Fibroblast of gingiva (primary cell): Measurements from ENCODE around the gene TBX6.
A peak's percentile ranks its signal among the peaks of the same experiment; 100 is the strongest.

Experiments used
- DNase-seq: peaks from one replicate; pipeline ENCODE4 v3.0.0-alpha.2; 2011; ENCODE audit warnings: low read depth

The TBX6 gene

DNA sequence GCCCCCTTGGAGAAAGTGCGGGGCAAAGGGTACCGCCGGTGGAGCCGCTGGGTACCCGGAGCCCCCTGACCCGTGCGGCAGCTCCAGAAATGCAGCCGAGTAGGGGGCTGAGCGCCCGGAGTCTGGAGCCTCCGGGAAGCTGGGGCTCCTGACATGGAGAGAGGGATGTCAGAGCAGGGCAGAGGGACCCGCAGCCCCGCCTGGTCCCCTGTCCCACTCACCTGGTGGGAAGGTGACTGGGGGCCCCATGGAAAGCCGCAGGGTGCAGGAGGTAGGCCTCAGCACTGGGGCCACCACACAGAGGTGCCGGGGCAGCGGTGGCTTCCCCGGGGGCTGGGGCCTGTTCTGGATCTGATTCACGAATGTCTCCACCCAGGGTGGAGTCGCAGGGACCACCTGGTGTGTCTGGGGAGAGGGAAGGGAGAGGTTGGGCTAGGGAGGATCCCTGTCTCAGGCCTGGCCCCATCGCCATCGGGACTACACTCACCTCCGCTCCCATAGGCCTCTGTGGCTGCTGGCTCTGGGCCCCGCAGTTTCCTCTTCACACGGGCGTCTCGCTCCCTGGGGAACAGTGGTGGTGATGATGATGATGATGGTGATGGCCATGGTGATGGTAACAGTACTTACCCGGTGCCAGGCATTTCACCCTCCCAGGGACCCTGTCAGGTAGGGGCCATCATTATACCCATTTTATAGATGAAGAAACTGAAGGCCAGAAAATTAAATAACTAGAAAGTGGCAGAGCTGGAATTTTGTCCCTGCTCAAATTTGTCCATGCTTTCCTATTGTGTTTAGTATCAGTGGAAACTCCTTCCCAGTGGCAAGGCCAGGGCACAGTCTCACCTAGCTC, 5.2 kb downstream of the TBX6 start:
- no peak for DNase-seq

DNA sequence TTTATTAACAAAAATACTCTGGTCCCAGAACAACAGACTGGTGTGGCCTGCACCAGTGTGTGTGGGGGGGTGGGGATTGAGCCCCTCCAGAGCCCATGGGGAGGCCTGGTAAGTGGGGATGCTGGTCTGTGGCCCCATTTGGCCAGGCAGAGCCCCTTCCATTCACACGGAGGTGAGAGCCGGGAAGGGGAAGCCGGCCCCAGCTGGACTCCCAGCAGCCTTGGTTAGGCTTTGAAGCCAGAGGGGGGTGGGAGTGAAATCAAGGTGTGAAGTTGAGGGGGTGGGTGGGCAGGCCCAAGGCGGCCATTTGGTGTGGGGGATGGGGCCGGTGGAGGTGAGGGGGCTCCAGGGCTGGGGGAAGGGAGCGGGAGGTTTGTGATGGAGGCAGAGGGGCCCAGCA, 5.9 kb downstream of the TBX6 start:
- no peak for DNase-seq

- no peak for DNase-seq
These were observed 6.5 kb downstream of the TBX6 start for GRCh38 chr16:30085247-30085646.

DNA sequence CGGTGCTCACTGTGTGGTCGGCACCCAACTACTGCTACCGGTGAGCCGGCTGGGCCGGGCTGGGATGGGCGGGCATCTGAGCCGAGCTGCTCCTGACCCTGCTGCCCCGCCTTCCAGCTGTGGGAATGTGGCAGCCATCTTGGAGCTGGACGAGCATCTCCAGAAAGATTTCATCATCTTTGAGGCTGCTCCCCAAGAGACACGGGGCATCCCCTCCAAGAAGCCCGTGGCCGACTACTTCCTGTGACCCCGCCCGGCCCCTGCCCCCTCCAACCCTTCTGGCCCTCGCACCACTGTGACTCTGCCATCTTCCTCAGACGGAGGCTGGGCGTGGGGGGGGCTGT, 6.9 kb downstream of the TBX6 start:
- DNase-seq: no peak

DNA sequence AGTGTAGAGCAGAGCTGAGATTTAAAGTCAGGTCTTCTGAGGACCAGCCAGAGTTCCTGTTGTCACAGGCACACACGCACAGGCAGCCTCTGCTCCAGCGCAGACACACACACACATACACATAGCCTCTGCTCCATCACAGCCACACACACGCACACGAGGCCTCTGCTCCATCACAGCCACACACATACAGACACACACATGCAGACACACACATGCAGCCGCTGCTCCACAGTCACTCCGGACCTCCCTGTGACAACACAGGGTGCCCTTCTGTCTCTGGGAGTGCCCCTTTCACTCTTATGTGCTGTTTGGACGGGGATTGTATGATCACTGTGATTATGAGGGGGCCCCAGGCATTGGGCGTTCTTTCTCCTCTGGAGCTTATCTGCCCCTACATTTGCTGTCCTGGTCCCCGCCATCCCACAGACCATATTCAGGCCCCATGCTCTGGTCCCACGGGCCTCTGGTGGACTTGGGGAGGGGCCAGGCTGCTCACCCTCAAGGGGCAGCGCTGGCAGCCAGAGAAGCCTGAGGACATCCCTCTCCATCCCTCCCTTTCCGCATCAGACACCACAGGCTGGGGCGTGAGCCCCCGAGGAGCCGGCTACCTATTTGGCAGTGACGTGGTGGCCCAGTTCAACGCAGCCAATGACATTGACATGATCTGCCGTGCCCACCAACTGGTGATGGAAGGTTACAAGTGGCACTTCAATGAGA, 7.5 kb downstream of the TBX6 start:
- no peak for DNase-seq

GRCh38 chr16:30083216-30084055, 8.3 kb downstream of the TBX6 start:
- DNase-seq: no peak

- no peak for DNase-seq
These were observed 9.1 kb downstream of the TBX6 start for GRCh38 chr16:30082545-30083090.

DNA sequence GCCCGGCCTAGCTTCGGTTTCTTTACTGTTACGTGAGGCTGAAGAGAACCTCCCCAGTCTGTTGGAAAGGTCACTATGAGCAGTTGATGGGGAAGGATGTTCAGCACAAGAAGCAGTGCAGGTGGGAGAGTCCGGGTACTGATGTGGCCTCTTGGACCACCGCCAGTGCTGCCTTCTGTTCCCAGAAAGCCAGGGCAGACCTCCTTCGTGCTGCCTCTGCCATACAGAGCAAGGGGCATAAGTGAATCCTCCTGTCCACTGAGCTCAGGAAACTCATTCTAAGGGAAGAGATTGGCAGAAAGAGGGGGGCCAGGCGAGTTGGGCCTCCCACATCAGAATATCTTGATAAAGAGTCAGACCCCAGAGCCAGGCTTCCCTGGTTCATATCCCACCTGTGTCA, 12.2 kb downstream of the TBX6 start:
- no peak for DNase-seq

- no peak for DNase-seq
These were observed 13.0 kb downstream of the TBX6 start for GRCh38 chr16:30078744-30079143.

DNA sequence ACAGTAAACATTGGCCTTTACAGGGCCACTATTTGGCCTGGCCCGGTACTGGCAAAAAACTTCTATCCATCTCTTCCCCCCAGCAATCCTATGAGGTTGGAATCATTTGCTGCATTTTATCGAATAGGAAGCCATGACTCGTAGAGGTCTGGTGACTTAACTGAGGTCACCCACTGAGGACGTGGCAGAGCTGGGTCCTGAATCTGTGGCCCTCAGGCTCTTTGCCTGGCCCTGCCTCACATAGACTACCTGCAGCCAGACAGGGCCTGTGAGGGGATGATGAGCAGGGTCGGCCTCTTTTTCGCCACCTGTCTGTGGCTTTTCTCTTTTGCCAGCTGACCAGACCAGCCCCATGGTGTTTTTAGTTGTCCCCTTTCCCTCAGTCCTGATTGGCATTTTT, 14.1 kb downstream of the TBX6 start:
- no peak for DNase-seq

DNA sequence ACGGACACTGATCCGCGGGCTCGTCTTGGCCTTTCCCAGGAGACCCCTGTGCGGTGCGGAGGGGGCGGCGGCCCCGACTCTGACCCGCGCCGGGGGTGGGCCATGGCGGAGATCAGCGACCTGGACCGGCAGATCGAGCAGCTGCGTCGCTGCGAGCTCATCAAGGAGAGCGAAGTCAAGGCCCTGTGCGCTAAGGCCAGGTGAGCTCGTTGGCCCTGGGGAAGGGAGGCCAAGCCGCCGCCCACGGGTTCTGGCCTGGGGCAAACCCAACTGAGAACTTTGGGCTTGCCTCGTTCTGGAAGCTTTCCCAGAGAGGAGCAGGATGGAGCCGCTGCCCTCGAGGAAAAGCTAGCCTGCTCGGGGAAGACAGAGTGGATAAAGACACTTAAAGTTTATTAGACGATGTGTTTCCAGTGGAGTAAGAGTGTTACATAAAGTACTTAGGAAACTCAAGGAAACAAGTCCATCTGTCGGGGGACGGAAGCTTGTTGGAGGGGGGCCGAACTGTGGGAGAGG, 15.4 kb downstream of the TBX6 start:
- no peak for DNase-seq

- peak; percentile 89 for DNase-seq
These were observed 16.0 kb downstream of the TBX6 start, which contains the start of gene PPP4C for GRCh38 chr16:30075503-30076275. Gene PPP4C (plus strand): TSS chr16:30075994. CDS start chr16:30076378, 384 bp downstream.

GRCh38 chr16:30070490-30070889, 21.2 kb downstream of the TBX6 start:
- DNase-seq: no peak

DNA sequence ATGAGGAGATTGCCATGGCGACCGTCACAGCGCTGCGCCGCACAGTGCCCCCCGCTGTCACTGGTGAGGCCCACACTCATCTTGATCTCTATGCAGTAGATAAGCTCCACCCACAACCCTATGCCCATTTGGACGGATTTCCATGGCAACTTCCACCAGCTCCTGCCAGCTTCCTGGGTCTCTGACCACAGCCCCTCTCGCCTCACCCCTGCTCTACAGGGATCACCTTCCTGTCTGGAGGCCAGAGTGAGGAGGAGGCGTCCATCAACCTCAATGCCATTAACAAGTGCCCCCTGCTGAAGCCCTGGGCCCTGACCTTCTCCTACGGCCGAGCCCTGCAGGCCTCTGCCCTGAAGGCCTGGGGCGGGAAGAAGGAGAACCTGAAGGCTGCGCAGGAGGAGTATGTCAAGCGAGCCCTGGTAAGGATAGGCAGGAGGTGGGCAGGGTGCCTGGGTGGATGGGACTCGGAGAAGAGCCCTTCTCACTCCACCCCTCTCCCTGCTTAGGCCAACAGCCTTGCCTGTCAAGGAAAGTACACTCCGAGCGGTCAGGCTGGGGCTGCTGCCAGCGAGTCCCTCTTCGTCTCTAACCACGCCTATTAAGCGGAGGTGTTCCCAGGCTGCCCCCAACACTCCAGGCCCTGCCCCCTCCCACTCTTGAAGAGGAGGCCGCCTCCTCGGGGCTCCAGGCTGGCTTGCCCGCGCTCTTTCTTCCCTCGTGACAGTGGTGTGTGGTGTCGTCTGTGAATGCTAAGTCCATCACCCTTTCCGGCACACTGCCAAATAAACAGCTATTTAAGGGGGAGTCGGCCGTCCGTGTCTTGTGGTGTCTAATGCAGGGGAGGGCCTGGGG, 21.9 kb downstream of the TBX6 start:
- DNase-seq: no peak

- DNase-seq: no peak
These were observed 22.7 kb downstream of the TBX6 start for GRCh38 chr16:30068750-30069610.

DNA sequence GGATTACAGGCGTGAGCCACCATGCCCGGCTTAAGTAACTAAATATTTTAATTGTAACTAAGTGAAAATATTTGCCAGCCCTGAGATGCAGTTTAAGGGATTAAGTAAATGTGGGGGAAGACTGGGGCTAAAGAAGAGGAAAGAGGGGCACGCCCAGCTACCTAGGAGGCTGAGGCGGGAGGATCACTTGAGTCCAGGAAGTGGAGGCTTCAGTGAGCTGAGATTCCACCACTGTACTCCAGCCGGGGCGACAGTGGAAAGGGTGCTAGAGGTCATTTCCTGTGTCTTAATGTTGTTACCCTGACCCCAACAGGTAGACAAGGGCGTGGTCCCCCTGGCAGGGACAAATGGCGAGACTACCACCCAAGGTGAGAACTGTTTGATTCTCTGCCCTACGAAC, 23.4 kb downstream of the TBX6 start:
- DNase-seq: no peak

- DNase-seq: no peak
These were observed 24.2 kb downstream of the TBX6 start for GRCh38 chr16:30067584-30067916.

DNA sequence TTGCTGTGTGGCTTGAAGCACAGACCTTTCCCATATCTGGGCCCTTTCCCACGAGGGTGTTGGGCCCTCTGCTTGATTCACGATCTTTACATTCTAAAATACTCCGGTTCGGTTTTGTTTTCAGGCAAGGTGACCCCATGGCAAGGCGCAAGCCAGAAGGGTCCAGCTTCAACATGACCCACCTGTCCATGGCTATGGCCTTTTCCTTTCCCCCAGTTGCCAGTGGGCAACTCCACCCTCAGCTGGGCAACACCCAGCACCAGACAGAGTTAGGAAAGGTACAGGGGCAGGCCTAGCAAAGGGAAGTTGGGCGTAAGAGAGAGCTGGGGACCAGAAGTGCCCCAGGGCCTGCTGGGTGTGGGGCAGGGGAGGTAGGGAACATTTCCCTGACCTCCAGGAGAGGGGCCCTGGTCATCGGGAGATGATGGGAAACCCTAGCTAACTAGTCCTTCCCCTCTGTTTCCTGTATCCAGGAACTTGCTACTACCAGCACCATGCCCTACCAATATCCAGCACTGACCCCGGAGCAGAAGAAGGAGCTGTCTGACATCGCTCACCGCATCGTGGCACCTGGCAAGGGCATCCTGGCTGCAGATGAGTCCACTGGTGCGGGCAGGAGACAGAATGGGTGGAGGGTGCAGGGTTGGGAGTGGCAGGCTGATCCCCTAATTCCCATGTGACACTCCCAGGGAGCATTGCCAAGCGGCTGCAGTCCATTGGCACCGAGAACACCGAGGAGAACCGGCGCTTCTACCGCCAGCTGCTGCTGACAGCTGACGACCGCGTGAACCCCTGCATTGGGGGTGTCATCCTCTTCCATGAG, 24.8 kb downstream of the TBX6 start:
- DNase-seq: no peak
